ENCODE results near the gene NHERF1.

The NHERF1 gene

DNA sequence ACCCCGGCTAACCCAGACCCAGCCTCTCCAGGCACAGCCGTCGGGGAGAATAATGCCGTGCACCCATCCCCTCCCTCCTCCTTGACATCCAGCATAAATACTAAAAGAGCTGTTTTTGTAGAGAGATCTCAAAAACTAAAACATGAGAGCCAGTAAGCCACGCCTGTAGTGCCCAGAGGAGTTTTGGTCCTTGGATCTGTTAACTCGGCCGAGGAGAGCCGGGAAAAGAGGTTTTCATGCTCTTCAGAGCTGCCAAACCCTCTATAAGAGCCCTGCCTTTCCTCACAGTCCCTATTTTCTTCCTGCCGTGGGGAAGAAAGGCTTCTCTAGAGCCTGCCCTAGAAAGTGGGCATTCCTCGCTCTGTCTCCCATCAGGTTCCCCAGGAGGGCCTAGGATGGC, 57.9 kb downstream of the NHERF1 start:
- no peak for DNase-seq (ENCODE audit: extremely low read depth in 1 of 2, low read depth in 1 of 2)

DNA sequence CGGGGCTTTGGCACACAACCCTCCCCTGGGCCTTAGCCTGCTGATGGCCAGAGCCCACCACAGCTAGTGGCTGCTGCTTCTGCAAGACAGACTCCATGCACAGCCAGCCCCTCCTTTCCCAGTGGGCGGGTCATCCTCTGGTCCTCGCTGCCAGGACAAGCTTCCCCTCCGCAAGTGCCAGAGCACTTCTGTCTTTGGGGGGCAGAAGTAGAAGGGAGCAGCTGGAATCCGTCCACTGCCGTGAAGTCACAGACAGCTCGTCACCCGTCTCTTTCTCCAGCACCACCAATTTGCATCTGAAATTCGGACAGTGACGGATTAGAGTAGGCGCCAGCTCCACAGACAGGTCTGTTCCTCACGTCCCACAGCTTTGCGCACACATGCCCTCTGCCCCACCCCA, 59.0 kb downstream of the NHERF1 start:
- DNase-seq (ENCODE audit: extremely low read depth in 1 of 2, low read depth in 1 of 2) = no peak

DNA sequence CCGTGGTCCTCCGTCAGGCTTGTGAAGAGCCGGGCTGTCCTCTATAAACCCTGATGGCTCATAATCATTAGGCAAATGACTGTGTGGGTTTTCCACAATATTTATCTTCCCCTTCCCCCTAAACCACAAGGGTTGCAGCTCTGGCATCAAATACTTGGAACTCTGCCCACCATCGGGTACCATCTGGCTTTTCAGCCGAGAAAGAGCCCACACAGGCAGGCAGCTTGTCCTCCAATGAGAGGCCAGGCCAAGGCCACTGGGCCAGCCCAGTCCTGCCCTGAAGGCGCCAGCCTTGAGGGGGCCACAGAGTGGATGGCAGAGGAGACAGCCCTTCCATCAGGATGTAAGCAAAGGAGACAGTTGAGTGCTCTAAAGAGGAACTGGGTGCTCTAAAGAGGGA, 59.5 kb downstream of the NHERF1 start:
- no peak for DNase-seq (ENCODE audit: extremely low read depth in 1 of 2, low read depth in 1 of 2)

DNA sequence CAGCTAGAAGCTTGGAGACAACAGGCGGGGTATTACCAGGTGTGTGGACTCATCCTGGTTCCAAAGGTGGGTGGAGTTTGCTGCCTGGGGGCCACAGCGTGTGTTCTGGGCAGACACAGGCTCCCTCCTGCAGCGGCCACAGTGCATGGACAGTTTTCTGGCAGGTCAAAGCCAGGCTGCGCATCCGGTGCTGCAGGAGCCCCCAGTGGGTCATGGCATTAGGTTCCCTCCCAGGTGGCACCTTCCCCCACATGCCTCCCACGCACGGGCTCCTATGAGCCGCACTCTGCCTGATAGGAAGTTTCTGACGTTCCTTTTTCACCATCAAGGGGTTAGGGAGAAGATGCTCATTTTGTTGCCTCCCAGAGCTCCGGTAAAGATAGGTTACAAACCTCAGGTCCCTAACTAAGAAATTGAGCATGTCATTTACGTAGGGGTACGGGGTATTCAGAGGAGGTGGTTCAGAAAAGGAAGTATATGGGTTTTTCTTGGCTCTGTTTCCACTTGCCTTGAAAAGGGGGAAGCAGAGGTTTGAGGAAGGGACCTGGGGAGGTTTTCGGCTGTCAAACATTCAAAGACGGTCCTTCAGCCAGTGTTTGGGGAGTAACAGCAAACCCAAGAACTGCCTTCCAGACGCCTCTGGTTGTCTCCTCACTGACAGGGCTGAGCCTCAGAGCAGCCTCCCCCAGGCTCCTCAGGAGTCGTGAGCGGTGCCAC, 60.4 kb downstream of the NHERF1 start:
- no peak for DNase-seq (ENCODE audit: extremely low read depth in 1 of 2, low read depth in 1 of 2)

DNA sequence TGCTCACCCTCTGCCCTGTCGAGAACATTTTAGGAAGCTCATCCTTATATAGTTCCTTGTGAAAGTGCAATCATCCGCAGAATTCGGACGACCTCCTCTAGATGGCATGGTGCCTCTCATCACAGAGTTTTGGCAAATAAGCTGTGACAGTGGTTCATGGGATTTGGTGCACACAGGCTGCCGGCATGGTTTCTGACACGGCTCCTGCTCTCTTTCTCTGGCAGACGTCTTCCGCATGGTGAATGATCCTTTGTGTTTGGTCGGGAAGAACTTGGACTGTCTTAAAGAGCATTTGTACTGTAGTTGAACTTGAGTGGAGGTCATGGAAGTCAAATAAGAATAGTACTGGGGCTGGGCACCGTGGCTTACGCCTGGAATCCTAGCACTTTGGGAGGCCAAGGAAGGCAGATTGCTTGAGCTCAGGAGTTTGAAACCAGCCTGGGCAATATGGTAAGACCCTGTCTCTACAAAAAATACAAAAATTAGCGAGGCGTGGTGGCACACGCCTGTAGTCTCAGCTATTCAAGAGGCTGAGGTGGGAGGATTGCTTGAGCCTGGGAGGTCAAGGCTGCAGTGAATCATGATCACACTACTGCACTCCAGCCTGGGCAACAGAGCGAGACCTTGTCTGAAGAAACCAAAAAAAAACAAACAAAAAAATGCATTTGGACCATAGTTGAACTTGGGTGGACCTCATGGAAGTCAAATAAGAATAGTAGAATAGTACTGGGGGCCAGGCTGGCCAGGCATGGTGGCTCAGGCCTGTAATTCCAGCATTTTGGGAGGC, 62.5 kb downstream of the NHERF1 start:
- no peak for DNase-seq (ENCODE audit: extremely low read depth in 1 of 2, low read depth in 1 of 2)

DNA sequence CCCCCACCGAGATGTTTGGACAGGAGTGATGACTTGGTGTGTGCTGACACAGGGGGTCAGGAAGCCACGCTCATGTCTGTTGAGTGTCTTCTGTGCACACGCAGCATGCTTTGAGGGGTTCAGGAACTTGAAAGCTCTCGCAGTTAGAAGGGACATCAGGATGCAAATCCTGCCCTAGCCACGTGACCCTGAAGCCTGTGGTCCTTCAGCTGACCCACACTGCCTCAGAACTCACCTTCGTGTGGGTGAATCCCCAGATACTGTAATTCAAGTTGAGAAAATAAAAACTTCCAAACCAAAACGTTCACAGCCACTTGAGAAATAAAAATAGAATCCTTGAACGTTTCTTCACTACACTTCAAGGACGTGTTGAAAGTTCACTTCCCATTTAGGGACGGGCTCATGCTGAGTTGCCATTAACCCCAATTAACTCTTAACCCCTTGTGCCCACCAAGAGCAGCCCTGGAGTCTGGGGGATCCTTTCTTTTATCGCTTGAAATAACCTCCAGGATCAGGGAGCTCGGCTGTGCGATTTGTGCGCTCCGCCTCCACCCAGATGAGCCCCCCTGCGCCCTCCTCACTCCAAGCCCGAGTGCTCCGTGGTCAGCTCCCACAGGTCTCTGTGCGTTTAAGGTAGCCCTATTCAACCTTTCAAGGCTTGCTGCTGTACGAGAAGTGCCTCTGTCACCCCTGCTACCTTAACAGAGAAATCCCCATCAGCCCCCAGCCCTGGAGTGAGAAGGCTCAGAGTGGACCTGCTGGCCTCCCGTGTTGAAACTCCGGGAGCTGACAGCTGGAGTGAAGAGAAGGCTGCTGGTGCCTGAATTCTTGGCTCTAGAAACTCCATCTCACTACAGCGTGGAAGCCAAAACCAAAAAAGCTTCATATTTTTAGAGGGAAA, 63.9 kb downstream of the NHERF1 start:
- DNase-seq (ENCODE audit: extremely low read depth in 1 of 2, low read depth in 1 of 2) = no peak

DNA sequence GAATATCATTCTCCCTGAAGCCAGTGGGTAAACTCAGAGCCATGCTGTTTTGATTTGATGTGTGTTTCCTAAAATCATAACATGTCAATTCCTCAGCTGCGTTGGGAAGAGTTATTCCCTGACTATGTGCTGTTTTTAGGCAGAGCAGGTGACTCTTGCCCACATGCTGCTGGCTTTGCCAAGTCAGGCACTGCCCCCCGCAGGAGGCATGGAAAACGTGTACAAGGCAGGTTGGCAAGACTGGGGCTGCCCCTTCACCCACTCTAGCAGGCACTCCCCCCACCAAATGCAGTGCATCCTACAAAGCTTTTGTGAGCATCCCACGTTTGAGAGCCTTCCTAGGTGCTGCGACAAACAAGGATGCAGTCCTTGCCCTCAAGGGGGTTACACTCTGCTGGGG, 66.0 kb downstream of the NHERF1 start:
- DNase-seq (ENCODE audit: extremely low read depth in 1 of 2, low read depth in 1 of 2) = no peak

DNA sequence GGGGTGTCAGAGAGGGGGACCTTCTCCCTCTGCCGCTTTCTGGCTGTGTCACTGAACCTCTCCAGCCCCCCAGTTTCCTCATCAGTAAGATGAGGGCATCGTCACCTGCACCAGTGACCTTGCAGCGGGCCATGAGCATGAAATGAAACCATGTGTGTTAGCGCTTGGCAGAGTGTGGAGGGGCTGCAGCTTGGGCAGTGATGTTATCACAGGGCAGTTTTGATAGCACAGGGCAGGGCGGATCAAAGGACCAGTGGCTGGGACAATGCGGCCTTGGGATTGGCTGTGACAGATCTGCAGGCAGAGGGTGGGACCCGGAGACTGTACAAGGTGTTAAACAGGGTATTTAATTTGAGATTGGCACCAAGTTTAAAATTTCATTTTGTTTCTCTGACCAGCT, 66.6 kb downstream of the NHERF1 start:
- DNase-seq (ENCODE audit: extremely low read depth in 1 of 2, low read depth in 1 of 2) = no peak

DNA sequence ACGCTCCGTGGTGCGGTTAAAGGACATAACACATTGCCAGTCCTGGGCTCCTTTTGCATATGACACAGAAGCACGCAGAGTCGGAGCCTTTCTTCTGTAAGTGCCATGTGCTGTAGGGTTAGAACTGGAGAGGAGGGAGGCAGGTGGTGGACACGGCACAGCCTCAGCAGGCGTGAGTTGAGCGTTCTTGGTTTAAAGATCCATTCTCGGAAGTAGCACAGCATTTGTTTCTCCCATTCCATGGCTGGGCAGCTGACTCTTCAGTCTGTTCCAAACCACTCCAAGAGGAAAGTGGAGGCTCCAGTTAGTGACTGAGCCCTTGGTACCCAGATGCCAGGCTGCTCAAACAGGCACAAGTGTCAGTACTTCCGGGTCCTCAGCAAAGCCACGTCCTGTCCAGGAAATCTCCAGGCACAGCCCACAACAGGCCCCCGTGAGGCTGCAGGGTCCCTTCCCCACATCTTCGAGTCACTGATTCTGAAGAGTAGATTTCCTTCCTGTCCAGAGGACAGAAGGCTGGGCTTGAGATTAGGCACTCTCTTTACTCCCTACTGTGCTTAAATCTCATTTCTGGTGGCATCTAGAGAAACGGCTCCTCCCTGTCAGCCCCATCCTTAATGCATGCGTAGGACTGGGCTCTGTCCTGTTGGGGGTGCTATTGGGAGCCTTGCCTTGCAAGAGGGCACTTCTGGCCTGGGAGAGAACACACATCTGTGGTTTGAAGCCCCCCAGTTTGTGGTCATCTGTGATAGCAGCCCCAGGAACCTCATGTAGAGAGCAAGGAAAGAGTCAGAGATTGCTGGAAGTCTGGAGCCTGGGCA, 67.3 kb downstream of the NHERF1 start:
- DNase-seq (ENCODE audit: extremely low read depth in 1 of 2, low read depth in 1 of 2) = no peak

DNA sequence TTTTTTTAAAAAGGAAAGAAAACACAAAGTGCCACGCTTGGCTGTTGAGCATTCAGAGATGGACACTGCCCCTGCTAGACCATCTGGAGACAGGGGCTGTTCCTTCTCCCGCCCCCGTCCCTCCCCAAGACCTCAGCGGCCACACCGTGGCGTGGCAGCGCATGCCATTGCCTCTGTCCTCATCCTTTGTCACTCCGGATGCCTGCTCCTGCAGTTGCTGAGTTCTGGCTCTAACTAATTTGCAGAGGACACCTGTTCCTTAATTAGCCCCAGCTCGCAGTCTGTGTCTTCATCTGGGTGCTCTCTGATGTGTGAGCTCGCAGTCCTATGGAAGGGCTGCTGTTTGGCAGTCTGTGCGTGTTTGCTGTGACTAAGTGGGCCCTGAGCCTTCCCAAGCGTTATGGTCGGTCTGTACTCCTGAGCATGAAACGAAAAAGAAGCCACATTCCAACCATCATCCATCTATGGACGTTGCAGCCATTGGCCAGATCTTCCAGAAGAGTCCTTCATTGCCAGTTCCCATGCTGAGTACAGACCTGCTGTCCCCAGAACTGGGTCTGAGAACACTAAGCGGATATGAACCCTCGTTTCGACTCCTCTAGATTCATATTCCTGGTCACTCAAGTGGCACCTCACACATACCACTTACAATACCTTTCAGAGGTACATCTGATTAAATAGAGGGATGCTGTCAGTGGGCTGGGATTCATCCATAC, 68.6 kb downstream of the NHERF1 start:
- no peak for DNase-seq (ENCODE audit: extremely low read depth in 1 of 2, low read depth in 1 of 2)

DNA sequence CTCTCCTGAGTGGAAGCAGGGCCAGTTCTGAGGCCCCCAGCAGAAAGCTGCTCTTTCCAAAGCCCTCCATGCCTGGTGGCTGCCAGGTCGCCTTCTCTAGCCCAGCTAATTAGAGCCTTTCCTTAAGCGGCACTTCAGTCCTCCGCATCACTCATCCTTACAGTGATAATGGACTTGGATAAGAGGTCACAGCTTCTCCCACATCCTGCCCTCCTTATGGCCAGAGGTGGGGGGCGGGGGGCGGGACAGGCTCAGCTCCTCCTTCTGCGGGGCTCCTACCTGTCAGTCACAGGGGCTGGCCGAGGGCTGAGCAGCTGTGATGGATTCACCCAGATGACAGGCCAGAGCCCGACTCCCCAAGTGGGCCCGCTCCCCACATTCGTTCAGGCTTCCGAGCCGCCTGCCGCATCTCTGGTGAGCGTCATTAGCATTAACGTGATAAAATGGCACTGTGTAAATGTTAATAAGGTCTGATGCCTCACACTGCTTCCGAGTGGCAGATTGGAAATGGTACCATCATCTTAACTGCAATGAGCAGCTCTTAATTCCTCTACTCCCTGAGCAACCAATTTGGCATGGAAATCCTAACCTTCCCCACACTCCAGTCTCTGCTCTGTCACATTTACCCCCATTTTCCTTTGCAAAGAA, 70.0 kb downstream of the NHERF1 start:
- no peak for DNase-seq (ENCODE audit: extremely low read depth in 1 of 2, low read depth in 1 of 2)

Measured in stimulated activated CD8-positive, alpha-beta memory T cell treated with anti-CD3 and anti-CD28 coated beads, Interleukin-7, amount 100 ng/mL, for 48 hours (primary cell).